Measurements from ENCODE around the gene ESCO1. TPM values are rescaled to one million over a fixed set of nuclear protein-coding genes. Genes with fewer than 3 reads are reported as not detected.

Gene ESCO1
- total RNA-seq, 2 experiments from 2014 or later: 25.3 to 37.7 TPM

GRCh38 chr18:21489919-21490495, 110.5 kb downstream of the ESCO1 start:
- H3K36me3 ChIP-seq (ENCODE audit: insufficient read depth, low read length): no peaks in the 10 kb centered on the region
- H3K9me3 ChIP-seq (ENCODE audit: low read length): no peaks in the 10 kb centered on the region
- BruUV-seq (replicated peaks): no TSS peak
- no peaks in the 10 kb centered on the region for H3K79me2 ChIP-seq (ENCODE audit: insufficient read depth, low read depth, low read length)
- no peak overlapping the region for H3K4me2 ChIP-seq (ENCODE audit: low read length)
- CTCF ChIA-PET (ENCODE audit: unreplicated experiment): no interaction called here
- H3K4me1 ChIP-seq (ENCODE audit: insufficient read depth, low read length, poor library complexity, severe bottlenecking): peaks cover 5% of the 10 kb centered on the region
- TF ChIP-seq CTCF (conservative IDR thresholded peaks at IDR 0.05; ENCODE audit: low read length) (no peak), EZH2phosphoT487 (IDR thresholded peaks at IDR 0.05; ENCODE audit: borderline replicate concordance, low read depth, low read length) (no peak)
- H3K9me2 ChIP-seq (ENCODE audit: insufficient read depth, low read length): no peaks in the 10 kb centered on the region
- DNase-seq (ENCODE audit: low spot score): no peak
- H3K4me3 ChIP-seq (ENCODE audit: low read depth, low read length, poor library complexity, severe bottlenecking): no peak overlapping the region
- intact Hi-C loops (cut with micrococcal nuclease; ENCODE audit: unreplicated experiment): loop anchor here (1.0 to 5.0 kb wide), 2 partner anchors 362 to 466 kb away; no protein-coding TSS in a partner anchor
- H3K27ac ChIP-seq (ENCODE audit: low read depth, low read length, poor library complexity, severe bottlenecking): no peak overlapping the region
- H4K20me1 ChIP-seq (ENCODE audit: insufficient read depth, low read length): no peaks in the 10 kb centered on the region
- no peak overlapping the region for H2AFZ ChIP-seq (ENCODE audit: low read length)
- POLR2A ChIA-PET: interaction anchor here (0.5 to 1.6 kb wide), 3 partner anchors 57 to 142 kb away, joined by 3 read pairs; no protein-coding TSS in a partner anchor

DNA sequence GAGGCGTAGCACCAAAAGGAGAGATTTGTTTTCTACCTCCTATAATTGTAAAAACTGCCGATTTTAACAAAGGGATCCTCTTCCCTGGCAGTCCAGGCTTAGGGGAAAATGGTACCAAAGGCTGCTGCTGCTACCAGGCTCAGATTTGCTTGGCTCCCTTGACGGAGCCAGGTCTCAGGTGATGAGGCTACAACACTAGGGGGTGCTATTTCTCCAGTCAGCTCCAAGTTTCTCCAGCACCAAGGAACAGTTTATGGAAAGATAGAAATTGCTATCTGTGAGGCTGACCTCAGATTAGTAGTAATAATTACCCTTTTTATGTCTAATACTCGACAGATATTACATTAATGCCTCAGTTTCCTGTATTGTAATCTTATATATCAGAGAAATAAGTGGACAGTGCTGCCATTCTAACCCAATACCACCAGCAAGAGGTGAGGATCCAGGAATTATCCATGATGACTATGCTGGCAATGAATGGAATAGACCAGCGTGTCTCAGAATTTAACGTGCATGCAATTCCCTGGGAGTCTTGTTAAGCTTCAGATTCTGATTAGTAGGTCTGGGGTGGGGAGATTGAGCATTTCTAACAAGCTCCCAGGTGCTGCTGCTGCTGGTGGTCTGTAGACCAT, 111.3 kb downstream of the ESCO1 start:
- Histone ChIP-seq H3K36me3 (ENCODE audit: insufficient read depth, low read length) (no peaks in the 10 kb centered on the region), H4K20me1 (ENCODE audit: insufficient read depth, low read length) (no peaks in the 10 kb centered on the region), H3K27ac (ENCODE audit: low read depth, low read length, poor library complexity, severe bottlenecking) (no peak overlapping the region), H3K79me2 (ENCODE audit: insufficient read depth, low read depth, low read length) (no peaks in the 10 kb centered on the region), H3K9me3 (ENCODE audit: low read length) (no peaks in the 10 kb centered on the region), H3K9me2 (ENCODE audit: insufficient read depth, low read length) (no peaks in the 10 kb centered on the region), H3K4me1 (ENCODE audit: insufficient read depth, low read length, poor library complexity, severe bottlenecking) (peaks cover 5% of the 10 kb centered on the region), H3K4me2 (ENCODE audit: low read length) (no peak overlapping the region), H2AFZ (ENCODE audit: low read length) (no peak overlapping the region), H3K4me3 (ENCODE audit: low read depth, low read length, poor library complexity, severe bottlenecking) (no peak overlapping the region)
- ChIA-PET CTCF (ENCODE audit: unreplicated experiment) (no interaction called here), POLR2A (interaction anchor here (0.5 to 1.6 kb wide), 2 partner anchors 56 to 77 kb away, joined by 3 read pairs; no protein-coding TSS in a partner anchor)
- peak; percentile 67 for DNase-seq (ENCODE audit: low spot score)
- BruUV-seq (replicated peaks): no TSS peak
- TF ChIP-seq EZH2phosphoT487 (IDR thresholded peaks at IDR 0.05; ENCODE audit: borderline replicate concordance, low read depth, low read length): no peak
- peak; percentile 93 for TF ChIP-seq CTCF (conservative IDR thresholded peaks at IDR 0.05; ENCODE audit: low read length)
- intact Hi-C loops (cut with micrococcal nuclease; ENCODE audit: unreplicated experiment): loop anchor here (1.0 to 5.0 kb wide), 2 partner anchors 363 to 467 kb away; no protein-coding TSS in a partner anchor
